ENCODE results near the gene ITGA8.

ITGA8 gene

GRCh38 chr10:15464381-15464780 is 255.3 kb downstream of the ITGA8 start:
- no peak overlapping the region for H3K27ac ChIP-seq
- H3K27me3 ChIP-seq: no peaks in the 10 kb centered on the region
- H3K4me3 ChIP-seq: no peak overlapping the region
- H3K4me1 ChIP-seq: peaks cover 0 to 18% (median 5%) of the 10 kb centered on the region in 4 donors
- DNase-seq: no peak
- no peaks in the 10 kb centered on the region for H3K9me3 ChIP-seq
- no peak for TF ChIP-seq CTCF (IDR thresholded peaks at IDR 0.05)
- intact Hi-C loops (cut with DNase I; ENCODE audit: low total_unique reads): no loop called here
- H3K36me3 ChIP-seq: no peaks in the 10 kb centered on the region
